ENCODE data around the gene HINT2.

The HINT2 gene

DNA sequence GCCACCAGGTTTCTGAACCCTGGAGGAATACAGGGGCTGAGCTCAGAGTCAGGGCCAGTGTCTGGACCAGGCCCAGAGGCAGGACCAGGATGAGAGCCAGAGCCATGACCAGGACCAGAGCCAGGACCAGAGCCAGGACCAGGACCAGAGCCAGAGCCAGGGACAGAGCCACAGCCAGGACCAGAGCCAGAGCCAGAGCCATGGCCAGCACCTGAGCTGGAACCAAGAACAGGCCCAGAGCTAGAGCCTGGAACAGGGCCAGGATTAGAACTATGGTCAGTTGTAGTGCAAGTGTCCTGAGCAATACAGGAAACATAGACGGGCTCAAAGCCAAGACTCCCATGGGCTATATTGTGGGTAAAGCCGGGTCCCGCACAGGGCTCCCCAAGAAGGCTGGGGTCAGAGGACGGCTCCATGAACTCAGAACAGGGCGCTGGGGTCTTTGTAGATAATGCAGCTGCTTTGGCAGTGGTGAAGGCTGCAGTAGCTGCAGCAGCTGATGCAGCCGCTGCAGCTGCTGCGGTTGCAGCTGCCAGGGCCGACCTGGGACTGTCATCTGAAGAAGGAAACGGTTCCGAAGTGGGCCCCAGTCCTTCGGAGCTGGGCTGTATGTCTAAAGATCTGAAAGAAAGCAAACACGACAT is 3.3 kb downstream of the HINT2 start:
- no peak for TF ChIP-seq POLR2A (IDR thresholded peaks at IDR 0.05; ENCODE audit: low read depth, low read length)
- DNase-seq (ENCODE audit: insufficient read length, low spot score) = no peak
- no peak for FAIRE-seq

DNA sequence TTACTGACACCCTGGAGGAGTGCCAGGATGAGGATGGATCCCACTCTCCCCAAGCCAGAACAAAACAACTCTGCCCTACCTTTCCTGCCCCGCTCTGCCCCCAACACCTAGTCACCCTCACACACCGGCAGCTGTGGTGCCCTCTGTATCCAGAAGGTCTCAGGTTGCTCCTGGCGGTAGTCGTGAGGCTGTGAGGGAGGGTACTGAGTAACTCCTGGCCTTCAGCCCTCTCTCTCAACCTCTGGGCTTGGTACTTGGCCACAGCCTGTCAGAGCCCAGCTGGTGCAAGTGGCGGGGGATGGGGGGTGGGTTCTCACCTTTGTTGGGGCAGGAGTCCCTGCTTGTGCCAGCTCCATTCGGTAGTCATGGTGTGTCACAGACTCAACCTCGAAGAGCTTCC is 4.7 kb downstream of the HINT2 start:
- DNase-seq (ENCODE audit: insufficient read length, low spot score) (no peak), FAIRE-seq (no peak)
- TF ChIP-seq POLR2A (IDR thresholded peaks at IDR 0.05; ENCODE audit: low read depth, low read length) = no peak

DNA sequence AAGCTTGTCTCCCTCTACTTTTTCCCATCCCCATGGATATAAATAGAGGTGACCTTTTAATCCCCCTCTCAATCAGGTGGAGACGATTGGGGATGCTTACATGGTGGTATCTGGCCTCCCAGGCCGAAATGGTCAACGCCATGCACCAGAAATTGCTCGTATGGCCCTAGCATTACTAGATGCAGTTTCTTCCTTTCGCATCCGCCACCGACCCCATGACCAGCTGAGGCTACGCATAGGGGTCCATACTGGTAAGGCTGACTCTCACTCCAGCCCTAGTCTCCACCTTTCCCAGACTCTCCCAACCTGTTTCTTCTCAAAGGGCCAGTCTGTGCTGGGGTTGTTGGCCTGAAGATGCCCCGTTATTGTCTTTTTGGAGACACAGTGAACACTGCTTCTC is 6.4 kb downstream of the HINT2 start:
- TF ChIP-seq POLR2A (IDR thresholded peaks at IDR 0.05; ENCODE audit: low read depth, low read length) = no peak
- FAIRE-seq (no peak), DNase-seq (ENCODE audit: insufficient read length, low spot score) (no peak)

DNA sequence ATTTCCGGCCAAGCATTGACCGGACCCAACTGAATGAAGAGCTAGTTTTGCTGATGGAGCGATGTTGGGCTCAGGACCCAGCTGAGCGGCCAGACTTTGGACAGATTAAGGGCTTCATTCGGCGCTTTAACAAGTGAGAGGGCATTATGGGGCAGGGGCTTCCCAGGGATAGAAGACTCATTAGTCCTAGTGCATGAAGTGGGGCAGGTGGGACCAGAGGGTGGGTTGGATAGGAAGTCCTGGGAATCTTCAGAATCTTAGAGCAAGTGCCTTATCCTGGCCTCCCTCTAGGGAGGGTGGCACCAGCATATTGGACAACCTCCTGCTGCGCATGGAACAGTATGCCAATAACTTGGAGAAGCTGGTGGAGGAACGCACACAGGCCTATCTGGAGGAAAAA is 8.7 kb downstream of the HINT2 start:
- TF ChIP-seq POLR2A (IDR thresholded peaks at IDR 0.05; ENCODE audit: low read depth, low read length) = no peak

DNA sequence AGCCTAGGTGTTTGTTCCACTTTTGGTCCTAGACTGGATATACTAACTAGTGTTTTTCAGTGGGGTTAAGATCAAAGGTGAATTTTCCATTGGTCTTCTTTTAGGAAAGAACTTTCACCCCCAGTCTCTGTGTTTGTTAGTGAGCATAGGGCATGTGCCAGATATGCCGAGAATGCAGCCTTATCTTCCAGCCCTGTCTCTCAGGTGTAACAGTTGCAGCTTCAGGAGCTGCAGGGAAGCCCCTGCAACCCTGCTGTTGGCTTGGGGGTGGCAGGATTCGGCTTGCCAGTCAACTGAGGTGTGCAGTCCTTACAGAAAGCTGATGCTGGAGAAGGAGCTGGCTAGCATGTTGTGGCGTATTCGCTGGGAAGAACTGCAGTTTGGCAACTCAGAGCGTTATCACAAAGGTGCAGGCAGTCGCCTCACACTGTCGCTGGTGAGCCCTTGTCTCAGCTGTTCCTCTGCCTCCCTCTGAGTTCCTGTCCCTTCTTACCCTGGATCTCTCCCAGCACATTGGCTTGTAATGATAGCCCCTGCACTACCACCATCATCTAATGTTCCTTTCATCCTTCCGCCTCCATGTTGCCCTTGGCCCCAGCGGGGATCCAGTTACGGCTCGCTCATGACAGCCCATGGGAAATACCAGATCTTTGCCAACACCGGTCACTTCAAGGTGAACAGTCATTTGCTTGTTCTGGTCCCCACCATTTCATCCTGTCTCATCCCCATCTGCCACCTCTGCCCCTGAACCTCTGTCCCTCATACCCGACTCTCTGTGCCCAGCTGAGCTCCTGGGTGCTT is 13.3 kb downstream of the HINT2 start:
- no peak for TF ChIP-seq POLR2A (IDR thresholded peaks at IDR 0.05; ENCODE audit: low read depth, low read length)
- DNase-seq (ENCODE audit: insufficient read length, low spot score) (no peak), FAIRE-seq (no peak)

More for the DNA sequence above, 8.7 kb downstream of the HINT2 start:
- FAIRE-seq (no peak), DNase-seq (ENCODE audit: insufficient read length, low spot score) (no peak)

DNA sequence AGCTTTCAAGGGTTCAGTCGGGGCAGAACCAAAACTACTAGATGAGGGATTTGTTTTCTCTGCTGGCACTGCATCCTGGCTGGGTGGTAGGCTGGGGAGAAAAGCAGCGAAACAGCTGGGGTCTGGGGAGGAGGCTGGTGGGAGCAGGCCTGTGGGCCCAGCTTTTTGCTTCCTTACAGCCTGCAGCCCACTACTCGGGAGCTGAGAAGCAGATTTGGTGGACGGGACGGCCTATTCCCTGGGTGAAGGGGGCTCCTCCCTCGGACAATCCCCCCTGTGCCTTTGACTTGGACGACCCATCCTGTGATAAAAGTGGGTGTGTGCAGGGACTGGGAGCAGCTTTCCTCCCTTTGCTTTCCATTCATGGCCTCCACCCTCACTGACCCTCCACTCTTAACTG is 14.3 kb downstream of the HINT2 start:
- FAIRE-seq (no peak), DNase-seq (ENCODE audit: insufficient read length, low spot score) (no peak)
- TF ChIP-seq POLR2A (IDR thresholded peaks at IDR 0.05; ENCODE audit: low read depth, low read length) = no peak

DNA sequence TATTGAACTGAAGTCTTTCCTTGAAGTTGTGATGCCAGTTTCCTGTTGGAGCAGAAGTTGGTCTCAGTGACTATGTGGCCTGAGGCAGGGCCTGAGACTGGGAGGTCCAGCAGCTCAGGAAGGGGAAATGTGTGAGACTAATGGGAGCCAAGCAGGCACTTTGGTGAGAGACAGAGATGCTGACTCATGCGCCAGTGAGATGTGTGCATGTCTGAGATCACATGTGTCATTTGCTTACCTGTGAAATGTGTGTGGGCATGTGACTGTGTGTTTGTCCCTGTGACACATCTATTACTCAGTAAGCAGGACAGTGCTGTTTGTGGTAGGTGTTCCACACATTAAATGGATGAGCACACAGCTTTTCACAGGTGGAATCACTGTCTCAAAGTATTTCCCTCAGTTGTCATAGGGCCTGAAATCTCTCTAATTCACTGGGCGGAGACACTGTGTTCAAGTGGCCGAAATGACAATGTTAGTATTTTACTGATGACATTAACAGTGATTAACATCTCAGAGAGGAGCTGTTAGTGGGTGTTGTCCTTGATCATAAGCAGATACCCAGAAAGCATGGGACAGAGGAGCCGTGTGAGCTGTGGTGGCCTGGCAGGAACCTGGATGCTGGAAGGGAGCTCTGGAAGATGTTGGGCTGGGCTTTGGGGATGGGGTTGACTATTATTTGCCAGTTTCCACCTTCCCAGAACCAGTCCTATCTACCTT is 16.0 kb downstream of the HINT2 start:
- DNase-seq (ENCODE audit: insufficient read length, low spot score) = peak; percentile 25
- peak; percentile 60 for FAIRE-seq
- no peak for TF ChIP-seq POLR2A (IDR thresholded peaks at IDR 0.05; ENCODE audit: low read depth, low read length)

DNA sequence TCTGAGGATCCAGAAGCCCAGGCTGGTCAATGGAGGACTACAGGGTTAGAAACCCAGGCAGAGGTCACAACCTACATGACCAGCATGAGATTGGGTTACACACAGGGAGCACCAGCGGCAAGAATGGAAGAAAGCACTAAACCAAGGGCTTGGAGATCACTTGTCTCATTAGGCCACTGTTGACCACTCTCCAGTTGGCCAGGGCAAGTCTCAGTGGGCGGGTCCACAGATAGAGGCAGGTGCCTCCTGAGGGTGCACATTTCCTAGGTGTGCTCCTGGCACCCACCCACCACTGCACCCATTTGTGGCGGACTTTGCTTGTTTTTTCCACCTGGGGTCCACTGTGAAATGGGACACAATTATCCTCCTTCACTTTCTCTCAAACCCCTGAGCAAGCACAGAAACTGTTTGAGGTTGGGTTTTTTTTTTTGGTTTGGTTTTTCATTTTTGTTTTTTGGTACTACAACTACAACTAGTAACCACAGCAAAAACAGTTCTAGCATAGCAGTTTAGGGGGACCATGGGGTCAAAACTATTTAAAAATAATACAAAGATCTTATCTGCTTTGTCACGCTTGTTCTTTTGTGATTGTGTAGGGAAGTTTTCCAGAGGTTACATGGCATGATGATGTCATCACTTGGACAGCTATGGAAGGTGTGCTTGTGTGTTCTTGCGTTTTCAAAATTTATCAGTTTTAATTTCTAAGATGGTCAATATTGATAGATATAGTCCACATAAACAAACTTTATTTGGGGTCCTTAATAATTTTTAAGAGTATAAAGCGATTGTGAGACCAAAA is 17.3 kb downstream of the HINT2 start:
- FAIRE-seq (no peak), DNase-seq (ENCODE audit: insufficient read length, low spot score) (no peak)
- no peak for TF ChIP-seq POLR2A (IDR thresholded peaks at IDR 0.05; ENCODE audit: low read depth, low read length)

DNA sequence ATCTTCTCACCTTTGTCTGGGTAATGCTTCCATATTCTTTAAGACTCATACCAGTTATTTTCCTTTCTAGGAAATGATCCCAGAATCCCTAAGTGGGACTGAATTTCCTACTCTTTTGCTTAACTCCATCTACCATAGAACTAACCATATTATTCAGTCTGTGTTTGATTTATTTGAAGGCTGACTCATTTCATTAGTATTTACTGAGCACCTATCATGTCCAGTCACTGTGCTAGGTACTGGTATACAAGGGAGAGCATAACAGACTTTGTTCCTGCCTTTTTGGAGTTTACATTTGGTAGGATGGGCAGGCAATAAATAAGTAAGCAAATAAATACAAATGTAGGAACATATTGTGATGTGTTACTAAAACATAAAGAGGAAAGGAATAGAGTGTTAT is 19.1 kb downstream of the HINT2 start:
- TF ChIP-seq POLR2A (IDR thresholded peaks at IDR 0.05; ENCODE audit: low read depth, low read length) = no peak
- FAIRE-seq (peak; percentile 86), DNase-seq (ENCODE audit: insufficient read length, low spot score) (no peak)

DNA sequence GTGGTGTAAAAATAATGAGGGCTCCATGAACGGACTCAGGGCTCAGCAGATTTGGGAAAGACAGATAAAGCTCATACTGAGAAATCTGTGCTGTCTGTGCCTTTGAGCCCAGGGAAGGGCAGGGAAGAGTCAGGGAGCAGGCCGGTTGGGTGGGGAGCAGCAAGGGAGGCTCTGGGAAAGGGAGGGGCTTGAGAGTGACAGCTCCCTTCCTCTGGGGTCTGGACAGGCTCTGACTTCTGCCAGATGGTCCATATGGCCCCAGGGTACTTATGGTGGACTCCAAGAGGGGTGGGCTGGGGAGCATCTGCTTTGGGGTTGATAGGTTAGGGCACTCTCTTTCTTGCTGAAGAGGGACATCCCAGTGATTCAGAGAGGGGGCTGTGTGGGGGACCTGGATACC is 21.4 kb downstream of the HINT2 start:
- FAIRE-seq = no peak
- TF ChIP-seq POLR2A (IDR thresholded peaks at IDR 0.05; ENCODE audit: low read depth, low read length) = no peak

DNA sequence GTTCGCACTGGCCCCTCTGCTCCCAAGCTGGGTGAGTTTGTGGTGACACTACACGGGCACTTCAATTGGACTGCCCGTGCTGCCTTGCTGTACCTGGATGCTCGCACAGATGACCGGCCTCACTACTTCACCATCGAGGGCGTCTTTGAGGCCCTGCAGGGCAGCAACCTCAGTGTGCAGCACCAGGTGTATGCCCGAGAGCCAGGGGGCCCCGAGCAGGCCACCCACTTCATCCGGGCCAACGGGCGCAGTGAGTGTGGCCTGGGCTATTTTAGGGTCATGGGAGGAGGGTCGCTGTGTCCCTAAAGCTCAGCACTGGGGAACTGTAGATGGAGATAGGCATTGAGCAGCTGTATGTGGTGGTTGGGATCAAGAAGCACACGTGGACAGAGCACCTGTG is 22.0 kb downstream of the HINT2 start:
- no peak for TF ChIP-seq POLR2A (IDR thresholded peaks at IDR 0.05; ENCODE audit: low read depth, low read length)
- FAIRE-seq (no peak), DNase-seq (ENCODE audit: insufficient read length, low spot score) (no peak)

More for the DNA sequence above, 21.4 kb downstream of the HINT2 start:
- no peak for DNase-seq (ENCODE audit: insufficient read length, low spot score)

DNA sequence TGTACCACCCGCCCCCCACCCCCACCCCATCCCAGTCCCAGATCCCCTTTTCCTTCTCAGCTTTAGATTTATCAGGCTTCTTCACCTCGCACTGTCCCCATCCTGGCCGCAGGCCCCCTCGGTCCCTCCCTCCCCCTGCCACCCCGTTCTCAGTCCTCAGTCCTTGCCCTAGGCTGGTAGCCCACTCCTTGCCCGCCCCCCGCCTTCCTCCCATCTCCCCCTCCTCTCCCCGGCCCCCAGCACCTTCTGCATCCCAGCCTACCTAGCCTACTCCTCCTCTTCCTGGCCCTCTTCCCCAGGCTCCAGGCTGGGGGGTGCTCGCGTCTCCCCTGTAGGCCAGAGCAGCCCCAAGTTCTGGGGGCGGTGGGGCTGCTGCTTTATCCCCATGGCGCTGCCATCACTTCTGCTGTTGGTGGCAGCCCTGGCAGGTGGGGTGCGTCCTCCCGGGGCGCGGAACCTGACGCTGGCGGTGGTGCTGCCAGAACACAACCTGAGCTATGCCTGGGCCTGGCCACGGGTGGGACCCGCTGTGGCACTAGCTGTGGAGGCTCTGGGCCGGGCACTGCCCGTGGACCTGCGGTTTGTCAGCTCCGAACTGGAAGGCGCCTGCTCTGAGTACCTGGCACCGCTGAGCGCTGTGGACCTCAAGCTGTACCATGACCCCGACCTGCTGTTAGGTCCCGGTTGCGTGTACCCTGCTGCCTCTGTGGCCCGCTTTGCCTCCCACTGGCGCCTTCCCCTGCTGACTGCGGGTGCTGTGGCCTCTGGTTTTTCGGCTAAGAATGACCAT is 22.6 kb downstream of the HINT2 start:
- no peak for TF ChIP-seq POLR2A (IDR thresholded peaks at IDR 0.05; ENCODE audit: low read depth, low read length)
- DNase-seq (ENCODE audit: insufficient read length, low spot score) = no peak
- no peak for FAIRE-seq

DNA sequence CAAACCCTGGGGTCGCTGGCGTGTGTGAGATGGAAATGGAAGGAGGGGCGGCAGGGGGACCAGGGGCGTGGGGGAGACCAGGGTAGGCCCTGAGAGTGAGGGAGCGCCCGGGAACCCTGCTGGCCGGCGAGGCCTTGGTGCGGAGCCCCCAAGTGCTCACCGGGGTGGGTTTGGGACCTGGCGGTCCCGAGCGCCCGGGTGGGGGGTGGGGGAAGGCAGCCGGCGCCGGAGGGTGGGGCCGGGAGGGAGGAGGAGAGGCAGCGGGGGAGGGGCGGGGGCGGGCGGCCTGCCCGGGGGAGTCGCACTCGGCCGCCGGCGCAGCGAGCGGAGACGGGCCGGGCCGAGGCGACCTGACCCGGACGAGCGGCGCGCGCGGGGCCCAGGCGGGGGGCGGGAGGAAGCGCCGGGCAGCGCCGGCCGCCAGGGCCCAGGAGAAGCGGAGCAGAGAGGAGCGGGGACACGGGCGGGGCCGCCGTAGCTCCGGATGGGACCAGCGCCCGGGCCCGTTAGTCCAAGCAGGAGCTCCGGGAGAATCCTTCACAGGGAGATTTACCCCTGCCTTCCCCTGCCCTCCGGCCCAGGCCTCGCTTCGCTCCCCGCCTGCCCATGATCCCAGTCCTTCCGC is 23.4 kb downstream of the HINT2 start, which contains the start of gene NPR2:
Gene NPR2 (plus strand): TSS at position 295 of the 625 bp plus-strand sequence. CDS start 818 bp downstream, outside the sequence.
- no peak for FAIRE-seq
- no peak for DNase-seq (ENCODE audit: insufficient read length, low spot score)
- no peak for TF ChIP-seq POLR2A (IDR thresholded peaks at IDR 0.05; ENCODE audit: low read depth, low read length)
